CD4-positive, CD25-positive, alpha-beta regulatory T cell (primary cell): Measurements from ENCODE around the gene NDUFA13. TPM values are rescaled to one million over a fixed set of nuclear protein-coding genes. Genes with fewer than 3 reads are reported as not detected.

Experiments used
- ATAC-seq, 2 donors: fragments of 150-1000 bp; cut with Tn5 transposase; one replicate each; pipeline ENCODE4 v1.10.0; 2021; ENCODE audit warnings: low read depth in 2 of 2, moderate number of reproducible peaks in 2 of 2, moderate library complexity in 1 of 2
- DNase-seq, 3 donors: peaks; one replicate each; pipeline versions ENCODE4 v3.0.0 to v3.0.0-alpha.2; 2012 to 2022; ENCODE audit warnings: mixed read lengths in 1 of 3
- H3K27ac ChIP-seq: one replicate; pipeline ENCODE4 v1.7.0; 2013; ENCODE audit warnings: mild to moderate bottlenecking, low read length; ENCODE audit not compliant: insufficient read depth, poor library complexity, severe bottlenecking
- H3K27me3 ChIP-seq: one replicate; pipeline ENCODE4 v1.7.0; 2013; ENCODE audit warnings: low read length; ENCODE audit not compliant: control insufficient read depth, insufficient read depth
- H3K36me3 ChIP-seq: one replicate; pipeline ENCODE4 v1.7.0; 2013; ENCODE audit warnings: mild to moderate bottlenecking, low read length, moderate library complexity; ENCODE audit not compliant: control insufficient read depth, insufficient read depth
- H3K4me1 ChIP-seq: 2 replicates; pipeline ENCODE4 v1.7.0; 2013; ENCODE audit warnings: mild to moderate bottlenecking, low read length; ENCODE audit not compliant: insufficient read depth, control insufficient read depth, poor library complexity, severe bottlenecking
- H3K4me3 ChIP-seq: one replicate; pipeline ENCODE4 v1.7.0; 2013; ENCODE audit warnings: low read depth, mild to moderate bottlenecking, low read length, moderate library complexity
- H3K9me3 ChIP-seq, 2 experiments: 1 replicate in 1 of 2; 2 replicates in 1 of 2; pipeline ENCODE4 v1.7.0; 2013; ENCODE audit warnings: low read length in 2 of 2, mild to moderate bottlenecking in 1 of 2, moderate library complexity in 1 of 2; ENCODE audit not compliant: control insufficient read depth in 2 of 2
- H3K27ac Mint-ChIP-seq, 3 donors: one replicate each; pipeline ENCODE4 v1.8.0; 2020 to 2022; ENCODE audit warnings: mild to moderate bottlenecking in 3 of 3, mixed read lengths in 3 of 3, moderate library complexity in 2 of 3
- H3K27me3 Mint-ChIP-seq: one replicate; pipeline ENCODE4 v1.8.0; 2022; ENCODE audit warnings: mild to moderate bottlenecking, mixed read lengths
- H3K36me3 Mint-ChIP-seq: one replicate; pipeline ENCODE4 v1.8.0; 2020; ENCODE audit warnings: mixed read lengths
- H3K4me1 Mint-ChIP-seq, 4 donors: one replicate each; pipeline ENCODE4 v1.8.0; 2020 to 2022; ENCODE audit warnings: mixed read lengths in 4 of 4, mild to moderate bottlenecking in 1 of 4
- H3K4me3 Mint-ChIP-seq, 4 donors: one replicate each; pipeline ENCODE4 v1.8.0; 2020 to 2022; ENCODE audit warnings: mild to moderate bottlenecking in 4 of 4, mixed read lengths in 4 of 4, moderate library complexity in 3 of 4
- H3K9me3 Mint-ChIP-seq, 7 donors: one replicate each; pipeline ENCODE4 v1.8.0; 2020 to 2022; ENCODE audit warnings: mixed read lengths in 7 of 7, mild to moderate bottlenecking in 3 of 7, moderate library complexity in 2 of 7
- polyA plus RNA-seq, 4 donors: library from polyadenylated mRNA; unstranded; fragments of 300-500 nt; fragmentation: Illumina TruSeq; gene quantifications; one replicate each; pipeline ENCODE4 v1.2.3, GENCODE V29; 2021
- total RNA-seq: library from RNA; stranded (reverse); gene quantifications from one replicate; pipeline ENCODE4 v1.2.3, GENCODE V29; 2022

Gene NDUFA13
- total and polyA plus RNA-seq, 5 donors from 2014 or later: 196 to 453 (median 365) TPM

GRCh38 chr19:19559931-19560330 is 43.9 kb downstream of the NDUFA13 start:
- Mint-ChIP-seq H3K4me1 (peaks cover 0 to 36% (median 8%) of the 10 kb centered on the region in 4 donors), H3K27ac (peak overlapping the region in 2 of 3 donors; percentile 18 to 62), H3K36me3 (peaks cover 13% of the 10 kb centered on the region), H3K4me3 (peak overlapping the region in 3 of 4 donors; percentile 5 to 48 (median 41)), H3K27me3 (peaks cover 6% of the 10 kb centered on the region), H3K9me3 (no peaks in the 10 kb centered on the region)
- ATAC-seq (no peak), DNase-seq (peak in 1 of 3 donors; percentile 73)
- Histone ChIP-seq H3K27ac (no peak overlapping the region), H3K4me3 (no peak overlapping the region), H3K9me3 (no peaks in the 10 kb centered on the region), H3K4me1 (peaks cover 12% of the 10 kb centered on the region), H3K36me3 (peaks cover 12% of the 10 kb centered on the region), H3K27me3 (no peaks in the 10 kb centered on the region)

- Mint-ChIP-seq H3K27me3 (peaks cover 4% of the 10 kb centered on the region), H3K9me3 (no peaks in the 10 kb centered on the region), H3K4me3 (no peak overlapping the region), H3K4me1 (peaks cover 0 to 36% (median 8%) of the 10 kb centered on the region in 4 donors), H3K36me3 (peaks cover 18% of the 10 kb centered on the region), H3K27ac (peak overlapping the region in 1 of 3 donors; percentile 59)
- peaks cover 12% of the 10 kb centered on the region for H3K4me1 ChIP-seq
- H3K27ac ChIP-seq: no peak overlapping the region
- DNase-seq (no peak), ATAC-seq (no peak)
- H3K36me3 ChIP-seq: peaks cover 27% of the 10 kb centered on the region
- H3K4me3 ChIP-seq: no peak overlapping the region
- no peaks in the 10 kb centered on the region for H3K9me3 ChIP-seq
- H3K27me3 ChIP-seq: no peaks in the 10 kb centered on the region
Observed at GRCh38 chr19:19561946-19562664, 46.1 kb downstream of the NDUFA13 start.

- Histone ChIP-seq H3K9me3 (no peaks in the 10 kb centered on the region), H3K27me3 (no peaks in the 10 kb centered on the region), H3K4me3 (no peak overlapping the region), H3K4me1 (peaks cover 12% of the 10 kb centered on the region), H3K27ac (no peak overlapping the region), H3K36me3 (peaks cover 34% of the 10 kb centered on the region)
- peak overlapping the region in 1 of 4 donors; percentile 69 for H3K4me3 Mint-ChIP-seq
- H3K27ac Mint-ChIP-seq: peak overlapping the region in 1 of 3 donors; percentile 47
- DNase-seq (peak in 2 of 3 donors; percentile 43 to 59), ATAC-seq (peak; percentile 58 to 67)
- H3K27me3 Mint-ChIP-seq: no peaks in the 10 kb centered on the region
- peaks cover 21% of the 10 kb centered on the region for H3K36me3 Mint-ChIP-seq
- H3K4me1 Mint-ChIP-seq: peaks cover 0 to 36% (median 8%) of the 10 kb centered on the region in 4 donors
- H3K9me3 Mint-ChIP-seq: no peaks in the 10 kb centered on the region
Observed at GRCh38 chr19:19562665-19563347, 46.8 kb downstream of the NDUFA13 start.

DNA sequence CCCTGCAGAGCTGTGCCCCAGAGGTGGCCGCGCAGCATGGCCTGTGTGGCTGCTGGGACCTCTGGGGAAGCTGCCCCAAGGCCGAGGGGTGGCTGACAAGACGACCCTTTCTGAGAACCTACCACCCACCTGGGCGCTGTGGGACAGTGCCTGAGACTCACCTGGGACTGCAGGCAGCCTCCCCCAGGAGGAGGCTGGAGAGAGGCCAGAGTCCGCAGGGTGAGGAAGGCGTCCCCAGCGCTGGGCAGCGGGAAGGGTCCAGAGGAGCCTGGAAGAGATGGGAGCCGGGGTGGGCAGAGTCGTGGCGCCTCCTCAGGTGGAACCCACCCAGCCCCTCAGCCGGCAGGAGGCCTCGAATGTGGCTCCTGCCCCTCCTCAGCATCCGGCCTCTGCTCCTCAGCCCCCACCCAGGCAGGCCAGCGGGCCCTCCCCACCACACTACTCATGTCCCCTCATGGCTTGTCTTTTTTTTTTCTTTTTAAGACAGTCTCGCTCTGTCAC is 47.4 kb downstream of the NDUFA13 start:
- peaks cover 22% of the 10 kb centered on the region for H3K36me3 Mint-ChIP-seq
- no peak overlapping the region for H3K27ac ChIP-seq
- peak overlapping the region in 1 of 3 donors; percentile 47 for H3K27ac Mint-ChIP-seq
- H3K9me3 ChIP-seq: no peaks in the 10 kb centered on the region
- H3K4me1 Mint-ChIP-seq: peaks cover 0 to 33% (median 8%) of the 10 kb centered on the region in 4 donors
- ATAC-seq (no peak), DNase-seq (no peak)
- H3K36me3 ChIP-seq: peaks cover 35% of the 10 kb centered on the region
- H3K27me3 Mint-ChIP-seq: no peaks in the 10 kb centered on the region
- H3K4me1 ChIP-seq: peaks cover 12% of the 10 kb centered on the region
- no peak overlapping the region for H3K4me3 ChIP-seq
- no peaks in the 10 kb centered on the region for H3K27me3 ChIP-seq
- H3K4me3 Mint-ChIP-seq: no peak overlapping the region
- H3K9me3 Mint-ChIP-seq: no peaks in the 10 kb centered on the region

- Histone ChIP-seq H3K9me3 (no peaks in the 10 kb centered on the region), H3K27me3 (no peaks in the 10 kb centered on the region), H3K27ac (no peak overlapping the region), H3K36me3 (peaks cover 59% of the 10 kb centered on the region), H3K4me3 (no peak overlapping the region), H3K4me1 (peaks cover 5% of the 10 kb centered on the region)
- Mint-ChIP-seq H3K27me3 (no peaks in the 10 kb centered on the region), H3K36me3 (peaks cover 38% of the 10 kb centered on the region), H3K4me3 (peak overlapping the region in 1 of 4 donors; percentile 94), H3K27ac (peak overlapping the region in 1 of 3 donors; percentile 60), H3K4me1 (peaks cover 0 to 16% (median 2%) of the 10 kb centered on the region in 4 donors), H3K9me3 (no peaks in the 10 kb centered on the region)
- no peak for DNase-seq
- no peak for ATAC-seq
Observed at GRCh38 chr19:19566306-19566705, 50.3 kb downstream of the NDUFA13 start.

DNA sequence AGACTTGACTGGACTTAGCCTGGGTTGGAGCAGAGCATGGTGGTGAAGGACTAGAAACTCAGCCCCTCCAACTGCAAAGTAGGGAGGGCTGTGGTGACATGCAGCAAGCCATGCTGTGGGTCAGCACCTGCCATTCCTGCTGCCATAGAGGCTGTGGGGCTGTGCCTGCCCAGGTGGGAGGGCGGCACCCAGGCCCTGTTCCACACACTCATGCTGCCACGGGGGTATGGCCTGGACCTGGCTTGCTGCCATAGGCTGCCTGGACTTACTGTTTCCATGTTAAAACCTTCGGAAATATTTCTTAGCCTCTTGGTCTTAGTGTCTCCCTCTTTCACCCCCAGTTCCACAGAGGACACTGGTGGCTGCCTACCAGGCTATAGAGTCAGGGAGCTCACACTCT is 51.4 kb downstream of the NDUFA13 start:
- peaks cover 0 to 14% (median 2%) of the 10 kb centered on the region in 4 donors for H3K4me1 Mint-ChIP-seq
- Histone ChIP-seq H3K4me3 (no peak overlapping the region), H3K27me3 (no peaks in the 10 kb centered on the region)

DNA sequence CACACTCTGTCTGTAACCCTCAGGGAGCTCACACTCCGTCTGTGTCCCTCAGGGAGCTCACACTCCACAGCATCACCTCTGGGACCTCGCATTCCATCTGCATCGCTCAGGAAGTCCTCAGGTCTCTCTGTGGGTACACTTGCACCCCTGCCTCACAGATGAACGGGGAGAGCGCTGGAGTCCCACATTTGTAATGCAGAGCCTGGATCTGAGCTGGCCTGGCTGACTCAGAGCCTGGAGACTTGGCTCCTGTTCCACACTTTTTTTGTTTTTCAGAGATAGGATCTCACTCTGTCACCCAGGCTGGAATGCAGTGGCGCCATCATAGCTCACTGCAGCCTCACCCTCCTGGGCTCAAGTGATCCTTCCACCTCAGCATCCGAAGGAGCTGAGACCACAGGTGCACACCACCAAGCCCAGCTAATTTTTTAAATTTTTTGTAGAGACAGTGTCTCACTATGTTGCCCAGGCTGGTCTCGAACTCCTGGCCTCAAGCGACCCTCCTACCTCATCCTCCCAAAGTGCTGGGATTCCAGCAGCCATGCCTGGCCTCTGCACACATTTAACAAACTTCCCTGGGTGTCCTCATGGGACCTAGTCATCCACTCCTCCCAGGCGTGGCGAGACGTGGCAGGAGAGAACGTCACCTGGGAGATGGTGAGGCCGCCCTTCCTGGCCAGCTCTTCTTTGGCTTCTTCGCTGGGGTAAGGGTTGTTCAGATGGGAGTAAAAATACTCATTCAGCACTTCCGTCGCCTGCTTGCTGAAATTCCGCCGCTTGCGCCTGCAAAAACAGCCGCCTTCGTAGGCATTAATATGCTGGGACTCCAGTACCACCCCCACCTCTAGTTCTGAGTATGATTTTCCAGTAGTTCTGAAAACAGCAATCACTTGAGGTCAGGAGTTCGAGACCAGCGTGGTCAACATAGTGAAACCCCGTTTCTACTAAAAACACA is 53.1 kb downstream of the NDUFA13 start:
- H3K4me1 Mint-ChIP-seq: peaks cover 0 to 9% (median 3%) of the 10 kb centered on the region in 4 donors
- no peaks in the 10 kb centered on the region for H3K9me3 Mint-ChIP-seq
- H3K4me3 Mint-ChIP-seq: no peak overlapping the region
- Histone ChIP-seq H3K27ac (no peak overlapping the region), H3K9me3 (no peaks in the 10 kb centered on the region), H3K36me3 (peaks cover 54% of the 10 kb centered on the region), H3K27me3 (no peaks in the 10 kb centered on the region), H3K4me1 (no peaks in the 10 kb centered on the region), H3K4me3 (no peak overlapping the region)
- peak overlapping the region in 2 of 3 donors; percentile 28 to 78 for H3K27ac Mint-ChIP-seq
- H3K27me3 Mint-ChIP-seq: no peaks in the 10 kb centered on the region
- H3K36me3 Mint-ChIP-seq: peaks cover 36% of the 10 kb centered on the region
- ATAC-seq (no peak), DNase-seq (no peak)

More for the DNA sequence above, 51.4 kb downstream of the NDUFA13 start:
- DNase-seq (no peak), ATAC-seq (no peak)
- Mint-ChIP-seq H3K27ac (peak overlapping the region in 1 of 3 donors; percentile 85), H3K27me3 (no peaks in the 10 kb centered on the region), H3K4me3 (no peak overlapping the region), H3K36me3 (peaks cover 34% of the 10 kb centered on the region), H3K9me3 (no peaks in the 10 kb centered on the region)
- no peaks in the 10 kb centered on the region for H3K9me3 ChIP-seq
- peaks cover 57% of the 10 kb centered on the region for H3K36me3 ChIP-seq
- no peak overlapping the region for H3K27ac ChIP-seq
- peaks cover 5% of the 10 kb centered on the region for H3K4me1 ChIP-seq
